ENCODE results near the gene METTL8. TPM values are rescaled to one million over a fixed set of nuclear protein-coding genes. Genes with fewer than 3 reads are reported as not detected.

The METTL8 gene
- total and polyA plus RNA-seq, 2 of the 13 experiments (the other 11 are each of a cell fraction or from before 2014, with no cell fraction given) = 18.6 to 68.2 TPM

DNA sequence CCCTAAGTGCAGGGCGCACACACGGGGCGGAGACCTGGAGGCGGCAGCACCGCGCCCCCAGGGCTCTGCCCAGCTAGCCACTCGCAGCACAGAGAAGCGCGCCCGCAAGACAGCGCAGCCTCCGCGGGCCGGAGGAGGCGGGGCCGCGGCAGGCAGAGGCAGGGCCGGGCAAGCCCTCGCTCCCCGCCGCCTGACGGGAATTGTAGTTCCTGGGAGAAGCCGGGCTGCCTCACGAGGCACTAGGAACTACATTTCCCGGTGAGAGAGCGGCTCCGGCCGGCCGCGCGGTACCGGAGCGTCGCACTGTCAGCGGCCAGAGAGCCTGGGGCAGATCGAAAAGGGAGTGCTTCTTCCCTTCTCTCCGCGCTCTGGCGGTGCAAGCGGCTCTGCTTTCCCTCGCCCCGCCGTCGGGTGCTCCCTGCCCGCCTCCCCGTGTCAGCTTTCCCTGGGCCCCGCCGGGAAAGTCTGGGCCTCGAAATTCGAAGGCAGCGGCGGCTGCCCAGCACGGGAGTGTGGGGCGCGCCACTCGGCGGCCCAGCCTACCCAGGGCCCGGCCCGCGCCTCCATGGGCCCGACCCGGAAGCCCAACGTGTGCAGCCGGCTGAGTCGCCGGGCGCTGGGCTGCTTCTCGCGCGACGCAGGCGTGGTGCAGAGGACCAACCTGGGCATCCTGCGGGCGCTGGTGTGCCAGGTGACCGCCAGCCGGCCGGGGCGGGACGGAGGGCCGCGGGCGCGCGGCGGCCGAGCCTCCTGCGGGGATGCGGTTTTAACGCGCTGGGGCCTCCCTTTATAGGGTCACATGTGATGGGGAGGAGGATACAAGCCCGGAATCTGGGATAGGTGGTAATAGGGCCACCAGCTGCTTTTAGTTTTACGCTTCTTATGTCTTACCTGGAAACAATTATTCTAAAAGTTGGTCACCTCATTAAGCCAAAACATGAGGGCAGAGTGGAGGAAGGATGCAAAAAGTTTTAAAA is 511 bp upstream of the METTL8 start, which contains the start of gene DCAF17 (continued):
- TF ChIP-seq FOXO1 (CRISPR knock-in tag; IDR thresholded peaks at IDR 0.05) (peak; percentile 1; the same call in 1 of the 2 replicates), RBAK (CRISPR knock-in tag; IDR thresholded peaks at IDR 0.05) (no peak; the same call in 1 of the 2 replicates), NCOA2 (CRISPR knock-in tag; IDR thresholded peaks at IDR 0.05) (0 out of 2 replicates have a peak, but pooled peaks have one; percentile 38), RBM22 (optimal IDR thresholded peaks at IDR 0.05; ENCODE audit: low read length) (no peak), ZNF263 (CRISPR knock-in tag; IDR thresholded peaks at IDR 0.05) (peak; percentile 81), NPAS2 (CRISPR knock-in tag; IDR thresholded peaks at IDR 0.05; ENCODE audit: borderline replicate concordance) (no peak; the same call in 1 of the 2 replicates), MAFF (IDR thresholded peaks at IDR 0.05; ENCODE audit: low read depth, low read length) (no peak), REXO4 (CRISPR knock-in tag; IDR thresholded peaks at IDR 0.05; ENCODE audit: borderline replicate concordance) (no peak), PAF1 (CRISPR knock-in tag; IDR thresholded peaks at IDR 0.05) (no peak), ZNF3 (CRISPR knock-in tag; IDR thresholded peaks at IDR 0.05) (no peak), TBX3 (IDR thresholded peaks at IDR 0.05; ENCODE audit: borderline replicate concordance) (no peak)
- TF ChIP-seq, protein P1, sequence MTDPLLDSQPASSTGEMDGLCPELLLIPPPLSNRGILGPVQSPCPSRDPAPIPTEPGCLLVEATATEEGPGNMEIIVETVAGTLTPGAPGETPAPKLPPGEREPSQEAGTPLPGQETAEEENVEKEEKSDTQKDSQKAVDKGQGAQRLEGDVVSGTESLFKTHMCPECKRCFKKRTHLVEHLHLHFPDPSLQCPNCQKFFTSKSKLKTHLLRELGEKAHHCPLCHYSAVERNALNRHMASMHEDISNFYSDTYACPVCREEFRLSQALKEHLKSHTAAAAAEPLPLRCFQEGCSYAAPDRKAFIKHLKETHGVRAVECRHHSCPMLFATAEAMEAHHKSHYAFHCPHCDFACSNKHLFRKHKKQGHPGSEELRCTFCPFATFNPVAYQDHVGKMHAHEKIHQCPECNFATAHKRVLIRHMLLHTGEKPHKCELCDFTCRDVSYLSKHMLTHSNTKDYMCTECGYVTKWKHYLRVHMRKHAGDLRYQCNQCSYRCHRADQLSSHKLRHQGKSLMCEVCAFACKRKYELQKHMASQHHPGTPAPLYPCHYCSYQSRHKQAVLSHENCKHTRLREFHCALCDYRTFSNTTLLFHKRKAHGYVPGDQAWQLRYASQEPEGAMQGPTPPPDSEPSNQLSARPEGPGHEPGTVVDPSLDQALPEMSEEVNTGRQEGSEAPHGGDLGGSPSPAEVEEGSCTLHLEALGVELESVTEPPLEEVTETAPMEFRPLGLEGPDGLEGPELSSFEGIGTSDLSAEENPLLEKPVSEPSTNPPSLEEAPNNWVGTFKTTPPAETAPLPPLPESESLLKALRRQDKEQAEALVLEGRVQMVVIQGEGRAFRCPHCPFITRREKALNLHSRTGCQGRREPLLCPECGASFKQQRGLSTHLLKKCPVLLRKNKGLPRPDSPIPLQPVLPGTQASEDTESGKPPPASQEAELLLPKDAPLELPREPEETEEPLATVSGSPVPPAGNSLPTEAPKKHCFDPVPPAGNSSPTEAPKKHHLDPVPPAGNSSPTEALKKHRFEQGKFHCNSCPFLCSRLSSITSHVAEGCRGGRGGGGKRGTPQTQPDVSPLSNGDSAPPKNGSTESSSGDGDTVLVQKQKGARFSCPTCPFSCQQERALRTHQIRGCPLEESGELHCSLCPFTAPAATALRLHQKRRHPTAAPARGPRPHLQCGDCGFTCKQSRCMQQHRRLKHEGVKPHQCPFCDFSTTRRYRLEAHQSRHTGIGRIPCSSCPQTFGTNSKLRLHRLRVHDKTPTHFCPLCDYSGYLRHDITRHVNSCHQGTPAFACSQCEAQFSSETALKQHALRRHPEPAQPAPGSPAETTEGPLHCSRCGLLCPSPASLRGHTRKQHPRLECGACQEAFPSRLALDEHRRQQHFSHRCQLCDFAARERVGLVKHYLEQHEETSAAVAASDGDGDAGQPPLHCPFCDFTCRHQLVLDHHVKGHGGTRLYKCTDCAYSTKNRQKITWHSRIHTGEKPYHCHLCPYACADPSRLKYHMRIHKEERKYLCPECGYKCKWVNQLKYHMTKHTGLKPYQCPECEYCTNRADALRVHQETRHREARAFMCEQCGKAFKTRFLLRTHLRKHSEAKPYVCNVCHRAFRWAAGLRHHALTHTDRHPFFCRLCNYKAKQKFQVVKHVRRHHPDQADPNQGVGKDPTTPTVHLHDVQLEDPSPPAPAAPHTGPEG (CRISPR knock-in tag; IDR thresholded peaks at IDR 0.05) = peak; percentile 93
- TF ChIP-seq, protein P2, sequence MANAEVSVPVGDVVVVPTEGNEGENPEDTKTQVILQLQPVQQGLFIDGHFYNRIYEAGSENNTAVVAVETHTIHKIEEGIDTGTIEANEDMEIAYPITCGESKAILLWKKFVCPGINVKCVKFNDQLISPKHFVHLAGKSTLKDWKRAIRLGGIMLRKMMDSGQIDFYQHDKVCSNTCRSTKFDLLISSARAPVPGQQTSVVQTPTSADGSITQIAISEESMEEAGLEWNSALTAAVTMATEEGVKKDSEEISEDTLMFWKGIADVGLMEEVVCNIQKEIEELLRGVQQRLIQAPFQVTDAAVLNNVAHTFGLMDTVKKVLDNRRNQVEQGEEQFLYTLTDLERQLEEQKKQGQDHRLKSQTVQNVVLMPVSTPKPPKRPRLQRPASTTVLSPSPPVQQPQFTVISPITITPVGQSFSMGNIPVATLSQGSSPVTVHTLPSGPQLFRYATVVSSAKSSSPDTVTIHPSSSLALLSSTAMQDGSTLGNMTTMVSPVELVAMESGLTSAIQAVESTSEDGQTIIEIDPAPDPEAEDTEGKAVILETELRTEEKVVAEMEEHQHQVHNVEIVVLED (CRISPR knock-in tag; IDR thresholded peaks at IDR 0.05; ENCODE audit: borderline replicate concordance) = peak; percentile 91
- TF ChIP-seq, protein P3, sequence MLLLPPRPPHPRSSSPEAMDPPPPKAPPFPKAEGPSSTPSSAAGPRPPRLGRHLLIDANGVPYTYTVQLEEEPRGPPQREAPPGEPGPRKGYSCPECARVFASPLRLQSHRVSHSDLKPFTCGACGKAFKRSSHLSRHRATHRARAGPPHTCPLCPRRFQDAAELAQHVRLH (CRISPR knock-in tag; IDR thresholded peaks at IDR 0.05; ENCODE audit: borderline replicate concordance, low read depth) = peak; percentile 88
- TF ChIP-seq, protein P4, sequence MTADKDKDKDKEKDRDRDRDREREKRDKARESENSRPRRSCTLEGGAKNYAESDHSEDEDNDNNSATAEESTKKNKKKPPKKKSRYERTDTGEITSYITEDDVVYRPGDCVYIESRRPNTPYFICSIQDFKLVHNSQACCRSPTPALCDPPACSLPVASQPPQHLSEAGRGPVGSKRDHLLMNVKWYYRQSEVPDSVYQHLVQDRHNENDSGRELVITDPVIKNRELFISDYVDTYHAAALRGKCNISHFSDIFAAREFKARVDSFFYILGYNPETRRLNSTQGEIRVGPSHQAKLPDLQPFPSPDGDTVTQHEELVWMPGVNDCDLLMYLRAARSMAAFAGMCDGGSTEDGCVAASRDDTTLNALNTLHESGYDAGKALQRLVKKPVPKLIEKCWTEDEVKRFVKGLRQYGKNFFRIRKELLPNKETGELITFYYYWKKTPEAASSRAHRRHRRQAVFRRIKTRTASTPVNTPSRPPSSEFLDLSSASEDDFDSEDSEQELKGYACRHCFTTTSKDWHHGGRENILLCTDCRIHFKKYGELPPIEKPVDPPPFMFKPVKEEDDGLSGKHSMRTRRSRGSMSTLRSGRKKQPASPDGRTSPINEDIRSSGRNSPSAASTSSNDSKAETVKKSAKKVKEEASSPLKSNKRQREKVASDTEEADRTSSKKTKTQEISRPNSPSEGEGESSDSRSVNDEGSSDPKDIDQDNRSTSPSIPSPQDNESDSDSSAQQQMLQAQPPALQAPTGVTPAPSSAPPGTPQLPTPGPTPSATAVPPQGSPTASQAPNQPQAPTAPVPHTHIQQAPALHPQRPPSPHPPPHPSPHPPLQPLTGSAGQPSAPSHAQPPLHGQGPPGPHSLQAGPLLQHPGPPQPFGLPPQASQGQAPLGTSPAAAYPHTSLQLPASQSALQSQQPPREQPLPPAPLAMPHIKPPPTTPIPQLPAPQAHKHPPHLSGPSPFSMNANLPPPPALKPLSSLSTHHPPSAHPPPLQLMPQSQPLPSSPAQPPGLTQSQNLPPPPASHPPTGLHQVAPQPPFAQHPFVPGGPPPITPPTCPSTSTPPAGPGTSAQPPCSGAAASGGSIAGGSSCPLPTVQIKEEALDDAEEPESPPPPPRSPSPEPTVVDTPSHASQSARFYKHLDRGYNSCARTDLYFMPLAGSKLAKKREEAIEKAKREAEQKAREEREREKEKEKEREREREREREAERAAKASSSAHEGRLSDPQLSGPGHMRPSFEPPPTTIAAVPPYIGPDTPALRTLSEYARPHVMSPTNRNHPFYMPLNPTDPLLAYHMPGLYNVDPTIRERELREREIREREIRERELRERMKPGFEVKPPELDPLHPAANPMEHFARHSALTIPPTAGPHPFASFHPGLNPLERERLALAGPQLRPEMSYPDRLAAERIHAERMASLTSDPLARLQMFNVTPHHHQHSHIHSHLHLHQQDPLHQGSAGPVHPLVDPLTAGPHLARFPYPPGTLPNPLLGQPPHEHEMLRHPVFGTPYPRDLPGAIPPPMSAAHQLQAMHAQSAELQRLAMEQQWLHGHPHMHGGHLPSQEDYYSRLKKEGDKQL (CRISPR knock-in tag; IDR thresholded peaks at IDR 0.05; ENCODE audit: low read depth) = 0 out of 2 replicates have a peak, but pooled peaks have one; percentile 51

Measured in HepG2 (cell line).